Astrocyte of the cerebellum (primary cell): Measurements from ENCODE around the gene DCC.

Experiments
- DNase-seq: peaks from one replicate; pipeline ENCODE4 v3.0.0-alpha.2; 2011; ENCODE audit warnings: low read depth
- H3K4me3 ChIP-seq: 2 replicates; pipeline ENCODE4 v1.5.1; 2011; ENCODE audit warnings: mild to moderate bottlenecking, low read depth, low read length, moderate library complexity
- CTCF ChIP-seq: IDR thresholded peaks from 2 replicates; pipeline ENCODE4 v1.5.1; 2012; ENCODE audit warnings: low read length, low read depth, moderate library complexity, mild to moderate bottlenecking; ENCODE audit errors: missing control alignments
- in situ Hi-C: cut with HindIII; loops from 2 replicates; pipeline ENCODE4 v1.10.0; 2017; ENCODE audit warnings: low sequenced_read_pairs

Gene DCC

DNA sequence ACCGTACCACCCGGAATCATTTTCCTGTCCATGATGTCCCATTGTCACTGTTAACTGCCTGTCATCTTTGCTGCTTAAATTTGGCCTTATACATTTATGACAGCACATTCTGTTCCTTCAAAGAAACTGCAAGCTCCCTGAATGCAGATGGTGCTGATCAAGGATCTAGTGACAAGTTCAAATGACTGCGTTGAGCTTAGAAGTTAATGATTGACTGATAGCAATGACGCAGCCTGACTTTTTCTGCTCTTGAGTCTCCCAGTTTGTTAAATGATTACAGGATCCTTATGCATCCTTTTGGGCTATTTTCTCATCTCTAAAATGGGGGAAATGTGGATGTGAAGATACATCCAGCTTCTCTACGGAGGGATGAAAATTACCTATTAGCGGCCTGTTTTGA is 159.0 kb downstream of the DCC start:
- no peak overlapping the region for H3K4me3 ChIP-seq
- no peak for TF ChIP-seq CTCF
- DNase-seq, result no peak
- in situ Hi-C loops, result no loop called here

DNA sequence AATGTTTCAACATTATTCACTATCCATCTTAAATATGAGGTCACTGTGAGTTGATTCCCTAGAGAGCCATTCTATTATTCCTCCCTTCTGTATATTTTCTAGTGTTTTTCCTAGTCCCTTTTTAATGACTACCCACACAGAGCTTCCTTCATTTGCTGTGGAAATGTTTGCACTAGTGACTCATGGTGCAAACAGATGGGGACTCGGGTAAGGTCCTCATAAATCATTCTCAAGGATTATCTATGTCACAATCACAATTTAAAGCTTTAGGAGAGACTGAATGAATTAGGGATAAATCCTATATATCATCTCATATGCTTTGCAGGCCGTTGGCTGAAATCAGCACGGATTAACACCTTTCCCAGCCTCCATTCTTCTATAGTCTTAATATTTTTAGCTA is 159.6 kb downstream of the DCC start:
- H3K4me3 ChIP-seq, result no peak overlapping the region
- in situ Hi-C loops, result no loop called here
- DNase-seq, result no peak
- no peak for TF ChIP-seq CTCF

GRCh38 chr18:52504589-52504988 is 164.6 kb downstream of the DCC start:
- H3K4me3 ChIP-seq, result no peak overlapping the region
- no peak for DNase-seq
- in situ Hi-C loops, result no loop called here
- no peak for TF ChIP-seq CTCF

DNA sequence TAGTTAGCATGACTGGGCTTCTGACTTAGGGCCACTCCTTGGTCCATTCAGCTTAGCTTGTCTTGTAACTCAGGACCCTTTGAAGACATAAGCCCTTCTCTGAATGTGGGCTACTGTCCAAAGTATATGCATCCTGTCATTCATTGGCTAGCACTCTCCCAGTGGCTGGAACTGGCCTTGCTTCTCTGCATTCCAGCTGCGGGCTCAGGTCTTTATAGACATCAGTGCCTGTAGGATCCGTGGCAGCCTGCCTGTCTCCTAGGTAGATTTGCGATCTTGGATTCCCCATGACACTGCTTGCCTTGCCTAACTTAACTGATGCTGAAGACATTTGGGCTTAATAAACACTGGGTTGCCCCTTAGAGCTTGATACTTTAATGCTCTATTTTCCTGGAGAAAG is 170.1 kb downstream of the DCC start:
- in situ Hi-C loops, result no loop called here
- TF ChIP-seq CTCF, result no peak
- H3K4me3 ChIP-seq, result no peak overlapping the region
- DNase-seq, result no peak

DNA sequence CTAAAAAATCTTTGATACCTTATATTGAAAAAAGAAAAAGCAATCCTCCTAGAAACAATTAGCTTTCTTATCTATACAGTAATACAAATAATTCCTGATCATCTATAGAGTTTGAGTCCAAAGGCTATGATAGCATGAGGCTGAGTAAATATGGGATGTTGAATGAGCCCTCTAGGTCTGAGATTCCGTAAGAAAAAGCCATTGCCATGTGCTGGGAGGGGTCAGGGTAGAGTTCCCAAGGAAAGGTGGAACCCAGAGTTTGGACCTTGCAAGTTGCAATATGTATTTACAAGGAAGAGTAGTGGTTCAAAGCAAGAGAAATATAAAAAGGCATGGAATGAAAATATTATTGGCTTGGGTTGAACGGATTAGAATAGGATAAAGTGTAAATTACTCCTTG is 178.1 kb downstream of the DCC start:
- TF ChIP-seq CTCF, result no peak
- H3K4me3 ChIP-seq, result no peak overlapping the region
- in situ Hi-C loops, result no loop called here
- DNase-seq, result no peak

GRCh38 chr18:52519021-52519420 is 179.0 kb downstream of the DCC start:
- H3K4me3 ChIP-seq, result no peak overlapping the region
- DNase-seq, result no peak
- no peak for TF ChIP-seq CTCF
- in situ Hi-C loops, result no loop called here

- DNase-seq, result no peak
- in situ Hi-C loops, result no loop called here
- no peak overlapping the region for H3K4me3 ChIP-seq
- TF ChIP-seq CTCF, result no peak
Measured at GRCh38 chr18:52523566-52523965, 183.6 kb downstream of the DCC start.
